Keratinocyte (primary cell): ENCODE results near the gene SLC25A5. TPM values are rescaled to one million over a fixed set of nuclear protein-coding genes. Genes with fewer than 3 reads are reported as not detected.

ENCODE experiments used
- DNase-seq: peaks from one replicate; pipeline ENCODE4 v3.0.0-alpha.2; 2011; ENCODE audit warnings: low read depth, missing footprints, low spot score
- FAIRE-seq: peaks from 2 replicates; lab custom pipeline; 2011; peaks lifted over from hg19 to GRCh38; lab: Jason Lieb, UNC
- H2AFZ ChIP-seq: 2 replicates; pipeline ENCODE4 v1.6.0; 2012; ENCODE audit warnings: low read length, control low read depth, inconsistent platforms; ENCODE audit not compliant: control insufficient read depth
- H3K27ac ChIP-seq: 2 replicates; pipeline ENCODE4 v1.5.1; 2011; ENCODE audit warnings: low read length; ENCODE audit not compliant: control insufficient read depth, insufficient read depth
- H3K27me3 ChIP-seq: 3 replicates; pipeline ENCODE4 v1.6.0; 2011; ENCODE audit warnings: low read length; ENCODE audit not compliant: control insufficient read depth, insufficient read depth; ENCODE audit errors: extremely low read depth
- H3K36me3 ChIP-seq, 2 experiments: 2 replicates in 1 of 2; 3 replicates in 1 of 2; pipeline ENCODE4 v1.5.1; 2011; ENCODE audit warnings: low read length in 2 of 2, mild to moderate bottlenecking in 1 of 2; ENCODE audit not compliant: control insufficient read depth in 2 of 2, insufficient read depth in 2 of 2; ENCODE audit errors: extremely low read depth in 1 of 2
- H3K4me1 ChIP-seq: 3 replicates; pipeline ENCODE4 v1.5.1; 2011; ENCODE audit warnings: low read length; ENCODE audit not compliant: control insufficient read depth, insufficient read depth; ENCODE audit errors: extremely low read depth
- H3K4me2 ChIP-seq: 3 replicates; pipeline ENCODE4 v1.6.0; 2011; ENCODE audit warnings: low read depth, low read length; ENCODE audit not compliant: control insufficient read depth, insufficient read depth; ENCODE audit errors: extremely low read depth
- H3K4me3 ChIP-seq, 3 experiments: fragments of 200-600 bp in 1 of 3; sonication (generic) in 1 of 3; 2 replicates in 2 of 3; 3 replicates in 1 of 3; pipeline ENCODE4 v1.5.1; 2011 to 2016; ENCODE audit warnings: low read length in 3 of 3, mild to moderate bottlenecking in 3 of 3, control low read depth in 2 of 3, inconsistent platforms in 1 of 3, low read depth in 1 of 3, mixed read lengths in 1 of 3, mixed run types in 1 of 3, moderate library complexity in 1 of 3; ENCODE audit not compliant: control insufficient read depth in 2 of 3, insufficient read depth in 2 of 3; ENCODE audit errors: extremely low read depth in 1 of 3
- H3K79me2 ChIP-seq: 2 replicates; pipeline ENCODE4 v1.6.0; 2012; ENCODE audit warnings: low read length; ENCODE audit not compliant: control insufficient read depth, insufficient read depth
- H3K9ac ChIP-seq: 3 replicates; pipeline ENCODE4 v1.6.0; 2011; ENCODE audit warnings: low read length; ENCODE audit not compliant: control insufficient read depth, insufficient read depth; ENCODE audit errors: extremely low read depth
- H3K9me1 ChIP-seq: 3 replicates; pipeline ENCODE4 v1.6.0; 2011; ENCODE audit warnings: low read length; ENCODE audit not compliant: control insufficient read depth, insufficient read depth; ENCODE audit errors: extremely low read depth
- H3K9me3 ChIP-seq: 2 replicates; pipeline ENCODE4 v1.5.1; 2012; ENCODE audit warnings: low read depth, low read length; ENCODE audit not compliant: control insufficient read depth
- H4K20me1 ChIP-seq: 3 replicates; pipeline ENCODE4 v1.6.0; 2011; ENCODE audit warnings: low read length; ENCODE audit not compliant: control insufficient read depth, insufficient read depth; ENCODE audit errors: extremely low read depth
- CTCF ChIP-seq, 3 experiments: IDR thresholded peaks in 1 of 3; conservative IDR thresholded peaks in 1 of 3; optimal IDR thresholded peaks in 1 of 3; 2 replicates in 2 of 3; 3 replicates in 1 of 3; pipeline versions ENCODE3 to v1.5.1; 2011; ENCODE audit warnings: low read length in 3 of 3, mild to moderate bottlenecking in 3 of 3, moderate library complexity in 2 of 3, control low read depth in 1 of 3, inconsistent platforms in 1 of 3; ENCODE audit not compliant: insufficient read depth in 2 of 3; ENCODE audit errors: extremely low read depth in 1 of 3
- EZH2 ChIP-seq: IDR thresholded peaks from one replicate; pipeline ENCODE4 v1.6.1; 2012; ENCODE audit warnings: inconsistent platforms, mild to moderate bottlenecking, low read length, moderate library complexity
- dilution Hi-C: fragments of 300-500 bp; cut with MboI; formaldehyde crosslinking; loops from one replicate; pipeline ENCODE4 v1.7.0; 2020; ENCODE audit warnings: low sequenced_read_pairs; ENCODE audit not compliant: extremely low pct_ligation_motif_present
- polyA plus RNA-seq, 5 experiments: library from polyadenylated mRNA; depleted of rRNA in 3 of 5; stranded (reverse) in 3 of 5; stranded (forward) in 1 of 5; unstranded in 1 of 5; fragments of >200 nt; gene quantifications; 1 replicate in 1 of 5; 2 replicates in 3 of 5; 3 replicates in 1 of 5; pipeline versions ENCODE4 v1.2.1 to v1.2.3, GENCODE V29; 2011 to 2012; ENCODE audit warnings: missing spikeins in 2 of 5, low read depth in 1 of 5, low replicate concordance in 1 of 5

The SLC25A5 gene
- polyA plus RNA-seq, 1 donor (not counting 4 experiments of a cell fraction or from before 2014, with no cell fraction given), result 447 TPM

- Histone ChIP-seq H3K9me1 (no peaks in the 10 kb centered on the region), H3K4me2 (no peak overlapping the region), H4K20me1 (no peaks in the 10 kb centered on the region), H3K4me1 (peaks cover 18% of the 10 kb centered on the region), H3K27ac (no peak overlapping the region), H3K27me3 (no peaks in the 10 kb centered on the region), H3K9ac (no peak overlapping the region), H3K36me3 (no peaks in the 10 kb centered on the region), H3K9me3 (no peaks in the 10 kb centered on the region), H3K4me3 (no peak overlapping the region), H3K79me2 (no peaks in the 10 kb centered on the region), H2AFZ (no peak overlapping the region)
- TF ChIP-seq CTCF (optimal IDR thresholded peaks at IDR 0.05 in 1 of 3, IDR thresholded peaks at IDR 0.05 in 1 of 3, conservative IDR thresholded peaks at IDR 0.05 in 1 of 3; ENCODE audit: extremely low read depth in 1 of 3, insufficient read depth in 2 of 3, low read length in 3 of 3) (no peak), EZH2 (no peak)
- DNase-seq, result no peak
- dilution Hi-C loops, result no loop called here
- FAIRE-seq, result no peak
Measured at GRCh38 chrX:119477812-119478232, 9.6 kb downstream of the SLC25A5 start.

- Histone ChIP-seq H2AFZ (no peak overlapping the region), H3K9me3 (no peaks in the 10 kb centered on the region), H3K27me3 (no peaks in the 10 kb centered on the region), H3K9ac (no peak overlapping the region), H3K4me1 (peaks cover 18% of the 10 kb centered on the region), H3K27ac (no peak overlapping the region), H3K4me2 (no peak overlapping the region), H4K20me1 (no peaks in the 10 kb centered on the region), H3K79me2 (no peaks in the 10 kb centered on the region), H3K4me3 (no peak overlapping the region), H3K36me3 (no peaks in the 10 kb centered on the region), H3K9me1 (no peaks in the 10 kb centered on the region)
- no peak for DNase-seq
- TF ChIP-seq CTCF (optimal IDR thresholded peaks at IDR 0.05 in 1 of 3, IDR thresholded peaks at IDR 0.05 in 1 of 3, conservative IDR thresholded peaks at IDR 0.05 in 1 of 3; ENCODE audit: extremely low read depth in 1 of 3, insufficient read depth in 2 of 3, low read length in 3 of 3) (no peak), EZH2 (no peak)
- dilution Hi-C loops, result no loop called here
- FAIRE-seq, result no peak
Measured at GRCh38 chrX:119478504-119478903, 10.3 kb downstream of the SLC25A5 start.
